Uterus (tissue), 2 donors: Measurements from ENCODE around the gene LDLRAD4.

Experiments
- CTCF ChIP-seq, 4 experiments: fragments of 200-600 bp in 2 of 4; fragments of 450-650 bp in 2 of 4; sonication (generic) in 2 of 4; IDR thresholded peaks; one replicate each; pipeline ENCODE4 v1.5.1; 2016 to 2019; ENCODE audit warnings: antibody characterized with exemption in 4 of 4, mild to moderate bottlenecking in 2 of 4, moderate library complexity in 1 of 4
- POLR2A ChIP-seq, 2 donors: fragments of 450-650 bp; IDR thresholded peaks; one replicate each; pipeline ENCODE4 v1.6.1; 2016; ENCODE audit warnings: antibody characterized with exemption in 2 of 2, mild to moderate bottlenecking in 1 of 2, moderate library complexity in 1 of 2

- TF ChIP-seq CTCF (IDR thresholded peaks at IDR 0.05) = no peak
- TF ChIP-seq POLR2A (IDR thresholded peaks at IDR 0.05) = no peak
Observed at GRCh38 chr18:13286456-13287125, 68.0 kb downstream of the LDLRAD4 start.
